DMS53 treated with DMSO at 0.1 percent for 48 hours (cell line): ENCODE data around the gene MYBBP1A.
"Not testable (repeated sequence)": the region's sequence is repeated elsewhere in the genome, so short reads cannot be mapped to it uniquely, and the experiment has no call there.

Source experiments
- DNase-seq: peaks from one replicate; lab custom pipeline; 2025; ENCODE audit not compliant: unreplicated experiment; lab: John Stamatoyannopoulos, UW

The MYBBP1A gene

DNA sequence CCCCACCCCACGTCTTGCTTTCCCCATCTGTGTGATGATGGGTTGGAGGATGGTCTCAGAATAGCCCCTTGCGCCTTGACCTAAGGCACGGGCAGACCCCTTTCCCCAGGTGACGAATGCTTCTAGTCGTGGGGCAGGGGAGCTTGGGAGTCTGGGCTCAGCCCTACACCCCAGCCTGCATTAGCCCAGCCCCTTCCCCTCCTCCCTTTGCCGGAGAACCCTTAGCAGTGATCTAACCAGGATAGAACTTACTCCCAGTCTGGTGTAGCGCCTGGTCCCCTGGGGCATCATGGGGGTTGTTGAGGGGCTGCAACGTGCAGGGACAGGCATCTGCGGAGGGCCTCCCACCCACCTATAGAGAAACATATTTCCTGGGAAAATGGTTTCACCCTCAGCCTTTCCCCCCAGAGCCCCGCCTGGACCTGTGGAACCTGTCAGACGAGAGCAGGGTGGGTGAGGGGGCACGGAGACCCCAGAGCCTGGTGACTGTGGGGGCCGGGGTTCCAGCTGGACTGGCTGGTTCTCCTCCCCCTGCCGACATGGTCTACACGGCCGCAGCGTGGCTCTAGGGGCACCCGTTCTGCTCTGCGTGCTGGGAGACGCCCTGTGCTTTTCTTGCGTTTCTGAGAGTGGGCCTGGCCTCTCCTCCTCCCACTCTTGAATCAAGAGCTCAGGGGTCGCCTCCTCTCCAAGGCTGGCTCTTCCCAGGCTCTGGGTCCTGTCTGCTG, 33.9 kb upstream of the MYBBP1A start:
- no peak for DNase-seq

DNA sequence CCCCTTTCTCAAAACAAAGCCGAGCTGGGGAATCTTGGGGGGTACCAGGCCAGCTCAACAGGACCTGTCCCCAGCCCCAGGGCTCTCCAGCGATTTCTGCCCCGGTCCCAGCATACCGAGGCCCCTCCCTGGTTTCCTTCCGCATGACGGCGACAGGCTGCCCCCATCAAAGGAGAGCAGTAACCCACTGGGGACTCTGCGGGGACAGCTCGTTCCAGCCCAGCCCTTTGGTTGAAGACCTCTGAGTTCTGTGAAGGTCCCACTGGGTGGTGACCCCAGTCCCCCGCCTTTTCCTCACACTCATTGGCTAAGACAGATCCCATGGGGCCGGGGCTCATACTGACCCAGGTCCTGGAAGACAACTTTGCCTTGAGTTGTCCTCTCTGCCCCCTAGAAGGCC, 33.2 kb upstream of the MYBBP1A start:
- DNase-seq, result no peak

DNA sequence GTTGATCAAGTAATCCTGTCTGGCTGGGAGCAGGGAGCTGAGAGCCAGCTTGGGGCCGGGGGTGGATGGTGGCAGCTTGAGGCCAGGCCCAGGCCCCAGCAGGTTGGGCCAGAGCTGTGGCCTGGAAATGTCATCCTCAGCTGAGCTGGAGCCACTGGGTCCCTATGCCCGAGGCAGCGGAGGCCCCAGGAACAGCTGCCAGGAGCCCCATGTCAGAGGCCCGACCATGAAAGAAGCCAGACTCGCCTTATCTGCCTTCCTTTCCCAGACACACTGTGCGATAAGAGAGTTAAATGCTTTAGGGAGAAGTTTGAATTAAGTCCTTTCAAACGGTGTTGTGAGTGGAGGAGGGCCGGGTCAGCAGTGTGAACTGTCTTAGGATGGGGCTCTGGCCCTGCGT, 32.6 kb upstream of the MYBBP1A start:
- no peak for DNase-seq

DNA sequence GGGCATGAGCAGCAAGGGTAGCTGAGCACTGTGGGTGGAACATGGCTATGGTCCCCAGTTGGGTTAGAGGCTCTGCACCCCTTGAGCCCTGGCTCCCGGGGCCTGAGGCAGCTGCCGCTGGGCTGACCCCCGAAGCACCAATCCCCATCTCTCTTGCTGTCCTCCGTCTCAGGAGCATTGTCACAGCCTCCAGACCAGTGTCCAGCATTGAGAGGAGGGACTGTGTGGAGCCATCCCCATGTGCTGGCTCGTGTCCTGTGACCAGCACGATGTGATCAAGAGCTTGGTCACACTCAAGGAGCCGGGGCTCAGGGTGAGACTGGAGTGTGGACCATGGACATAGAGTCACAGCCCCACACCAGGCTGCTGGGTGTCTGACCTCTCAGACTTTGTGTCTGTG, 32.0 kb upstream of the MYBBP1A start:
- DNase-seq, result no peak

- no peak for DNase-seq
Observed at GRCh38 chr17:4586043-4586442, 30.9 kb upstream of the MYBBP1A start.

- no peak for DNase-seq
Observed at GRCh38 chr17:4585638-4585994, 30.4 kb upstream of the MYBBP1A start.

GRCh38 chr17:4584917-4585637, 29.9 kb upstream of the MYBBP1A start:
- no peak for DNase-seq

DNA sequence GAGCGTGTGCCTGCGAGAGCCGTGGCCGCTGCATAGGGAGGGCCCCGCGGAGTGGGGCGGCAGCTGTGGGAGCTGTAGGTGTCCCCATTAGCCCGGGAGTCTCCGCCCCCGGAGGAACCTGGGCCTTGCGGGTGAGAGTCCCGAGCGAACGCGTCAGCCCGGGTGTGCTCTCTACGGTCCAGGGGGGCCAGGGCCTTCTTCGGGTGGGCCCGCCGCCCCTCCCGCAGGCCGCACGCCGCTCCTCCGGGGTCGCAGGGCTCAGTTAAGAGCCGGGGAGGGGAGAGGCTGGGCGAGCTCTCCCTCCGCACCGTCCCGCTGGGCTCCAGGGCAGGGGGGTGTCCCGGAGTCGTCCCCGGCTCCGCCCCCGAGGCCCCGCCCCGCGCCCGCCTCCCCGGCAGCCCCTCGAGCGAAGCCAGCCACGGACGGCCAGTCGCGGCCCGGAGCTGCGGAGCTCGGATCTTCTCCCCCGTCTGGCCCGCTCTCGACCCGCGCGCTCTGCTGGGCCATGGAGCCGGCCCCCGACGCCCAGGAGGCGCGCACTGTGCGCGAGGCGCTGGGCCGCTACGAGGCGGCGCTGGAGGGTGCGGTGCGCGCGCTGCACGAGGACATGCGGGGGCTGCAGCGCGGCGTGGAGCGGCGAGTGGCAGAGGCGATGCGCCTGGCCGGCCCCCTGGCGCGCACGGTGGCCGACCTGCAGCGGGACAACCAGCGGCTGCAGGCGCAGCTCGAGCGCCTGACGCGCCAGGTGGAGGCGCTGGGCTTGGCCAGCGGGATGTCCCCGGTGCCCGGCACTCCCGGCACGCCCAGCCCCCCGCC, 29.1 kb upstream of the MYBBP1A start, which contains the start of gene SMTNL2:
Gene SMTNL2, plus strand, starts transcription at position 429 of the 816 bp plus-strand sequence. Its CDS starts 77 bp downstream, at position 506.
- DNase-seq, result no peak

DNA sequence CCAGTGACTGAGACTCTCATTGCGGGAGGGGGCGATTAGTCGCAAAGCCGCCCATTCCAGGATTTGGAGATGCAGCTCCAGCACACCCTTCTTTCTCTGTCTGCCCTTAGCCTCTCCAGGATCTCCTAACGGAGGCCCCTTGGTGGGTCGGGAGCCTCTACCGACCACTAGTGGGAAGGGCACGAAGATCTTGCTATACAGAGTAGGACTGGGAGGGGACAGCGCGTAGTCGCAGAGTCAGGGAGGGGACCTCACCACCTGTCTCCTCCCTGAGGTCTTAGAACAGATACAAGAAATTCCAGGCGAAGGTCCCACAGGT, 28.6 kb upstream of the MYBBP1A start:
- DNase-seq, result no peak

DNA sequence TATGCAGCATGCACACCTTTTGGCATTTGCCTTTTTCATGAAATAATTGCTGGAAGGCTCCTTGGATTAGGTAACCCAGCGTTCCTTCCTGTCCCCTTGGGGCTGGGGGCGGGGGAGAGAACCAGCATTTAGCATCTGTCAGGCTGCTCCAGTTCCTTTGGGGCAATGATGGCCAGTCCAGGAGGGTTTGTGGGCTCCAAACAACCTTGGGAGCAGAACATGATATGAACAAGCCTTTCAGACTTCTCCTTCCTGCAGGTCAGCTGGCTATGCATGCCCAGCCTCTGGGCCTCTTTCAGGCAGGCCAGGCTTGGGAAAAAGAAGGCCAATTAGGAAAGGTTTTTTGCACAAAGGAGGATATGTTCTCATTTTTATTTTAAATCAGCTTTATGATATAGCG, 28.0 kb upstream of the MYBBP1A start:
- no peak for DNase-seq

DNA sequence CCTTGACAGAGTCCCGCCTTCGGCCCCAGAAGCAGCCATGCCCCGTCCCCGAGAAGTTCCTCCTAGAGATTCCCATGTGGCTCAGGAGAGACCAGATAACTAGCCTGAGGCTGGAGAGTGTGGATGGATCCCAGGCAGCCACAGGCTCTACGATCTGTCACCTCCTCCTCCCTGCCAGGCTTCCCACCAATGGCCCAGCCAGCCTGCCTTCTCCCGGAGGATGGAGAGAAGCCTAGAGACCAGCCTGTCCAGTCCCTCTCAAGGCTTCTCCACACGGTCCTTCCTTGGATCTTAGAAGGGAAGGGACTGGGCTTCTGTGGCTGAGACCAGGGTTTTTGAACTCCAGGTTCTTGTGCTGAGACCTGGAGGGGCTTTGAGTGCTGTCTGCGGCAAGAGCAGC, 27.5 kb upstream of the MYBBP1A start:
- DNase-seq, result no peak

- DNase-seq, result no peak
Observed at GRCh38 chr17:4582101-4582501, 26.9 kb upstream of the MYBBP1A start.

DNA sequence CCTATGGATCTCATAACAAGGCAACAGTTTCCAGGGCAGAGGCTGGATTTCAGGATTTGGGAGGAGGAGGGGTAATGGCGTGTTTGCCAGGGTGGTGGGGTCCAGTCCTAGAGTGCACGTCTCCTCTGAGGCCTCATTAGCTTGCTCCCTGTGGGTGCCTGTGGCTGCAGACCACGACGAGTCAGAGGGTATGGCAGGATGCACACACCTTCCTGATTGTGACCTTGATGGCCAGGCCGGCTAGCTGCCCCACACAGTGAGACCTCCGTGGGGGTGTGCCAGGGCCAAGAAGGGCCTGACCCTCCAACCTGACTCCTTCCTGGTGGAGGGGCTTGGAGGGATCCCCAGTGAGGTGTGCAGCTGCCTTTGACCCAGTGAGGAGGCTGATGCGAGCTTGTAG, 25.1 kb upstream of the MYBBP1A start:
- DNase-seq, result no peak

GRCh38 chr17:4579678-4580077, 24.5 kb upstream of the MYBBP1A start:
- no peak for DNase-seq

DNA sequence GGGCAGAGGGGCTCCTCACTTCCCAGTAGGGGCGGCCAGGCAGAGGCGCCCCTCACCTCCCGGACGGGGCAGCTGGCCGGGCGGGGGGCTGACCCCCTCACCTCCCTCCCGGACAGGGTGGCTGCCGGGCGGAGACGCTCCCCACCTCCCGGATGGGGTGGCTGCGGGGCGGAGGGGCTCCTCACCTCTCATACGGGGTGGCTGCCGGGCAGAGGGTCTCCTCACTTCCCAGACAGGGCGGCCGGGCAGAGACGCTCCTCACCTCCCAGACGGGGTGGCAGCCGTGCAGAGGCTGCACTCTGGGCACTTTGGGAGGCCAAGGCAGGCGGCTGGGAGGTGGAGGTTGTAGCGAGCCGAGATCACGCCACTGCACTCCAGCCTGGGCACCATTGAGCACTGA, 23.2 kb upstream of the MYBBP1A start:
- DNase-seq, result not testable (repeated sequence)

DNA sequence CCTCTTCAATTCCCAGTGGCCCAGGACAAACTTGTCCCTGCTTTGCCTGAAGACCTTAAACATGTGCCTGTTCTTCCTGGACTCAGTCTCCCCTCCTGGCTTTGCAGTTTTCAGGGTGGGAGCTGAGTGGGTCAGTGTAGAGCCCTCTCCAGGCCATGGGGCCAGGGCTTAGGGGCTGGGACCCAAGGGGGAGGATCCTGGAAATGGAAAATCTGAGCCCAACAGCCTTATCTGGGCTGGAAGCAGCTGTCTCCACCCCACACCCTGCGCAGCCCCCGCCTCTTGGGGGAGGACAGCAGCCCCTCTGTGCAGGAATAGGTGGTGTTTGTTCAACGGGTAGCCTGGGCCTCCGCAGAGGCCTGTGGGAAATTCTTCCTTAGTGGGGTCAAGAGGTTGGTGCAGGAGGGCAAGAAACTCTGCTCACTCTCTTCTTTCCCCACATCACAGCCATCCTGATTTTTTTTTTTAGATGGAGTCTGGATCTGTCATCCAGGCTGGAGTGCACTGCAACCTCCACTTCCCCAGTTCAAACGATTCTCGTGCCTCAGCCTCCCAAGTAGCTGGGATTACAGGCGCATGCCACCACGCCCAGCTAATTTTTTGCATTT, 22.3 kb upstream of the MYBBP1A start:
- no peak for DNase-seq

DNA sequence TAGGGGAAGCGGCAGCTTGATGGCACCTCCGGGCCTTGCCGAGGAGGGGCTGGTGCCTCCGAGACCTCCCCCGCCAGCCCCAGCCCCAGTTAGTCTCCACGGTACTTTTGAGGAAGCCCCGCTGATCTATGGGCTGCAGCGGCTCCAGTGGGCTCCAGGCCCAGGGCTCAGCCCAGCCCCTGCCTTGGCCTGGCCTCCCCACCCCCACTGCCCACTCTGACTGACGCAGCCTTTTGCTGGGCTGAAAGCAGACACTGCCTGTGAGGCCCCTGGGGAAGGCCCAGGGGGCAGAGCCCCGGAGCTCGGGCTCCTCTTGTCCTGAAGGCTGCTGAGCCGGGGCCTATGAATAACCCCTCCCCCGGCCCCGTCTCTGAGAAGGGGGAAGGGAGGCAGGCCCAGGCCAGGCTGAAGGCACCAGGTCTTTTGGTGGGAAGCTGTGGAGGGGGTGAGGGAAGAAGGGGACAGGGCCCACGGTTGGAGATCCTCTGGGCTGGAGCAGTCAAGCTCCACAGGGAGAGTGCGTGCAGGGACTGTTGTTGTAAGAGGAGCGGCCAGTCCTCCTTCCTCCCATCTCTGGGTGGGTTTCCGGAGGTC, 21.6 kb upstream of the MYBBP1A start:
- DNase-seq, result no peak

GRCh38 chr17:4576161-4576558, 21.0 kb upstream of the MYBBP1A start:
- no peak for DNase-seq

DNA sequence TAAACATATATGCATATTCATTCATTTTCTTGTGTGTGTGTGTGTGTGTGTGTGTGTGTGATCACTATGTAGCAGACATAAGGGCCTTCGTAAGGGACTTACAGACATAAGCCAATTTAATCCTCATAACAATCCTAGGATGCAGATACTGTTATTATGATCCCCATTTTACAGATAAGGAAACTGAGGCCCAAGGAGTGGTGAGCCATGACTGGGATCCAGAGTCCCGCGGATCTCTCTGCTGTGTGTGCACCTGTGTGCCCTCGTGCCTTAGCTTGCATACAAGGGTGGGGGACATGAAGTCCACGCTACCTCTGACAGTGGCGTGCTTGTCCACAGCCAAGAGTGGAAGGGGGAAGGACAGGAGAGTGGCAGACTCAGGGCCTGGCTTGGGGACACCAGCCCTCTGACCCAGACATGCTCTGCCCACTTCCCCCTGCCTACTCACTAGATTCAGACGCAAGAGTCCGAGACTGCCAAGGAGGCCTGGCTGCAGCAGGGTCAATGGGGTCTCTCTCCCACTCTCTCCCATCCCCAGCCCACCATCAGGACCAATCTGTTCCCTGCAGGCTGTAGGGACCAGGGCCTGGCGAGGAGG, 19.4 kb upstream of the MYBBP1A start:
- DNase-seq, result no peak

DNA sequence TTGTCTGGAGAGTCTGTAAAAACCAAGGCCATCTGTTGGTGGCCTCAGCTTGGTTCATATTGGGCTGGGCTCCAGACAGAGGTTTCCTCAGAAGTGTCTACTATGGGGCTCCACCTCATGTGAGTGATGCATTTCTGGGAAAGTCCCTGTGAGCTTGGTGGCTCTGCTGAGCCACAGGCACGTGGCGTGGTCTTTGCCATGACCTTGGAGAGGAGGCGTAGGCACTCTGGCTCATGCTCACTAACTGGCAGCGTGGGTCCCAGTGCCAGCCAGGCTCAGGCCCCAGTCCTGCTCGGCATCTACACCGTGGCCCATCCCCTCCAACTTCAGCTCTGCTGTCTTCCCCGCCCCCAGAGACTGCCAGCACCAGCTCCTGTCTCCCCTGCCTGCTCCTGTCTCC, 18.5 kb upstream of the MYBBP1A start:
- DNase-seq, result no peak

DNA sequence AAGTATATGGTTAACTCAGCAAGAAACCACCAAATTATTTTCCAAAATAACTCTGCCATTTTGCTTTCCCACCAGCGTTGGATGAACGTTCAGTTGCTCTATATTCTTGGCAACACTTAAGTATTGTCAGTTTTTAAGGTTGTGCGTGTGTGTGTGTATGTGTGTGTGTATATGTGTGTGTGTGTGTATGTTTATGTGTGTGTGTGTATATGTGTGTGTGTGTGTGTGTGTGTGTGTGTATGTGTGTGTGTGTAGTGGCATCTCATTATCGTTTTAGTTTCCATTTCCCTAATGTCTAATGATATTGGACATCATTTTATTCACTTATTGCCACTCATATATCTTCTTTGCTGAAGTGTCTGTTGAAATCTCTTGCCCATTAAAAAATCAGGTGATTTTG, 17.9 kb upstream of the MYBBP1A start:
- DNase-seq, result no peak
